GM12891 (cell line): ENCODE data around the gene UBR4.

Source experiments
- PAX5 ChIP-seq: IDR thresholded peaks from 2 replicates; pipeline ENCODE4 v1.6.1; 2011; ENCODE audit warnings: low read length, moderate library complexity, mild to moderate bottlenecking; ENCODE audit not compliant: insufficient read depth, severe bottlenecking
- POLR2A ChIP-seq: IDR thresholded peaks from 2 replicates; pipeline ENCODE4 v1.6.1; 2011; ENCODE audit warnings: low read depth, low read length, control low read depth
- POLR2AphosphoS5 ChIP-seq: IDR thresholded peaks from 2 replicates; pipeline ENCODE4 v1.6.1; 2011; ENCODE audit warnings: low read depth, low read length, control low read depth

GRCh38 chr1:19199329-19199968, 10.6 kb downstream of the UBR4 start:
- TF ChIP-seq POLR2AphosphoS5 (no peak), POLR2A (no peak), PAX5 (no peak)
